Ecto neural progenitor cell (in vitro differentiated cells): ENCODE data around the gene IMMT.

Experiments
- DNase-seq: peaks from one replicate; pipeline ENCODE4 v3.0.0-alpha.2; 2018; ENCODE audit warnings: low spot score

IMMT gene

DNA sequence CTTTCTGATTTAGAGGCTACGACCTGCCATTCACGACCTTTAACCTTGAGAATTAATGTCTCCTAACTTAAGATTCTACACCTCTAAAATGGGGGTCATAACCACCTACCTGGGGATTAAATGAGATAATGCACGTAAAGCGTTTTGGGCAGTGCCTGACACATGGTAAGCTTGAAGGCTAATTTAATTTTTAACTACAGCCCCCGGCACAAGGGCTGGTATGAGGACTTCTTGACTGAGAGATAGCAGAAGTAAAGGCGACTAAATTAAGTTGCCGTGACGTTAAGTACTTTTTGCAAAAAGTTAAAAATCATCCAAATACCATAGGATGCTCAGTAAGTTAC lies 4.5 kb upstream of the IMMT start:
- no peak for DNase-seq

DNA sequence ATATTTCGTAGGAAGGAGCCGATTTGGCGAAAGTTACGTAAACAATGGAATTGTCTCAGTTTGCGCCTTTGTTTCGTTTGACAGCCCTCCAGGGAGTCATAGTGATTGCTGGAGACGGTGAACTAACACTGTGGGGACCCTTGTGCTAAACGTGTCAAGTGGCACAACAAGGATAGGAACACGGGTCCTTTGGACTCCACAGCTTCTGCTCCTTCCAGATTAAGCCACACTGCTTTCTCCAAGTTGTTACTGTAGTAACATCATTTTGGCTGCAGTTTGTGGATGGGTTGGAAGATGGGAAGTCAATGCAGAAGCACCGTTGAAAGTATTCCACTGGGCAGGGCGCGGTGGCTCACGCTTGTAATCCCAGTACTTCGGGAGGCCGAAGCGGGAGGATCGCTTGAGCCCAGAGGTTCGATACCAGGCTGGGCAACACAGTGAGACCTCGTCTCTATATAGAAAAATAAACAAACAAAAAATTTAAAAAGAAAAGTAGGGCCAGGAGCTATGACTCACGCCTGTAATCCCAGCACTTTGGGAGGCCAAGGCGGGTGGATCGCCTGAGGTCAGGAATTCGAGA lies 636 bp upstream of the IMMT start:
- no peak for DNase-seq

- no peak for DNase-seq
Observed at GRCh38 chr2:86194751-86195054, 559 bp downstream of the IMMT start.

DNA sequence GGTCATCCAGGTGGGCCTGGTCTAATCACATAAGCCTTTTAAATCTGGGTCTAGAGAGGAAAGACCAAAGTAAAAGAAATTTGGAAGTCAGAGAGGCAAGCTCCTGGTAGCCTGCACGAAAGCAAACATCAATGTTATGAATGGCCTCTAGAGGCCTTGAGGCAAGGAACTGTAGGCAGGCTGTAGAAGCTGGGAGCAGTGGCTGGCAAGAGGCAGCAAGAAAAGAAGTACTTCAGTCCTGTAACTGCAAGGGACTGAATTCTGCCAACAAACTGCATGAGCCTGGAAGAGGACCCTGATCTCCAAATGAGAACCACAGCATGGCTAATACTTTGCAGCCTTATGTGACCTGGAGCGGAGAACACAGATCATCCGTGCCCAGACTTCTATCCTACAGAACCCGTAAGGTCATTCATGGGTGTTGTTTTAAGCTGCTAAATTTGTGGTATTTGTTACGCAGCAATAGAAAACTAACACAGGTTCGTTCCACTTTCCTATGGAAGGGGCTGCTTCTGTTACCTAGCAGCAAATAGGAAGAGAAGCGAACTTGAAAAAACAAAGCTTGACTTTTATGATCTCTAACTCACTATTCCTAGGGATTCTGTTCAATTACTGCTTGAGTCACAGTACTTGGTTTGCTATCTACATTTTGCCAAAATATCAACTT lies 1.2 kb downstream of the IMMT start:
- no peak for DNase-seq

GRCh38 chr2:86189782-86190416 lies 5.4 kb downstream of the IMMT start:
- no peak for DNase-seq

DNA sequence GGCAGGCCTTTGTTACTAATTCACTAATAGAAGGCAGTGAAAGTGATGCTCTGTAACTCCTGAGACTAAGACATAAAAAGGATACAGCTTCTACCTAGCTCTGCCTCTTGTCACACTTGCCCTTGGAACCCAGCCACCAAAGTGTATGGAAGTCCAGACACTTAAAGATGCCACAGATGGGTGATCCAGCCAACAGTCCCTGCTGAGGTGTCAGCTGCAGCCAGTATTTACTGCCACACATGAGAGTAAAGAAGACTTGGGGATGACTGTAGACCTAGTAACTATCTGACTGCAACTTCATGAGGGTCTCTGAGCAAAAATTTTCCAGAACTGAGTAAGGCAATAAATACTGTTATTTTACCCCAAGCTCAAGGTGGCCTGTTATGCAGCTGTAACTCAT lies 8.8 kb downstream of the IMMT start:
- no peak for DNase-seq

DNA sequence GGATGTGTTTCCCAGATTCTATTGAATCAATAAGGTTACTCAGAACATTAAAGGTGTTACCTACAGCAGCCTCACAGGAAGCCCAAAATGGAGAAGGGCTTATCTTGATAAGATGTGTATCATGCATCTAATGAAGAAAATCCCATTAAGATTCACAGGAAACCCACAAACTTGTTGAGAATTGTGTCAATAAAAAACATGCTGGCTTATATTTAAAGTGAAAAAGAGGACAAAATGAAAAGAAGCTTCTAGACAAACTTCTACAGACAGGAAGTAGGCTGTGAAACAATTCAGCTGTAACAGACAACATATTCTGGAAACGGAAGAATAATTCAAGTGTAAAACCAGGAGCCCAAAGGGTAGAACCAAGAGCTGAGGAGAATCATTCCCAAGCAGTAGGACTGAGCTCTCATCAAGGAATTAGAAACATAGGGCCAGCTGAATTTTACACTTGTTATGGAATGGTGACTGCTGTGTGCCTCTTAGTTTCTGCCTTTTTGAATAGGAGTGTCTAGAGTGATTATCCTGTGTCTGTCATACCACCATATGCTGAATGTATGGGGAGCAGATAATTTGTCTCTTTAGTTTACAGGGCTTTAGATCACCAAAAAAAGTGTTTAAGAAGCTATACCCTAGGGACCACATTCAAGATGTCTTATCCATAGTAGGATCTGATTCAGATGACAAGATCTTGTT lies 9.6 kb downstream of the IMMT start:
- DNase-seq = no peak

- no peak for DNase-seq
Observed at GRCh38 chr2:86176597-86176996, 18.7 kb downstream of the IMMT start.

DNA sequence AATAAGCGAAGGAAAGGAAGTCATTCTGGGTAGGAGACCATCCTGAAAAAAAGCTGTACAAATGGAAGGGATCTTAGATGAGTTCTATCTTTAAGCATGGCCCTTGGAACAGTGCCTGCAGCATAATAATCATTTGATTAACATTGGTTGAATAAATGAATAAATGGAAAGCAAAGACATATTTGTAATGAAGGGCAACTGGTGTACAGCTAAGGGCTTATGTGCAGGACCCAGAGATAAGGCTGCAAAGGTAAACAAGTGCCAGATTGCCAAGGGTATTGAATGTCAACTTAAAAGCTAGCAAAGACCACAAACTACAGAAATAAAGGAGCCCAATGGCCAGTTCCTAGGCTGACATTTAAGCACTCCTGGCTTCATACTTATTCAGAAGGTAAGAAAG lies 19.4 kb downstream of the IMMT start:
- DNase-seq = no peak

- DNase-seq = no peak
Observed at GRCh38 chr2:86174445-86174844, 20.8 kb downstream of the IMMT start.

GRCh38 chr2:86172610-86173009 lies 22.7 kb downstream of the IMMT start:
- no peak for DNase-seq

DNA sequence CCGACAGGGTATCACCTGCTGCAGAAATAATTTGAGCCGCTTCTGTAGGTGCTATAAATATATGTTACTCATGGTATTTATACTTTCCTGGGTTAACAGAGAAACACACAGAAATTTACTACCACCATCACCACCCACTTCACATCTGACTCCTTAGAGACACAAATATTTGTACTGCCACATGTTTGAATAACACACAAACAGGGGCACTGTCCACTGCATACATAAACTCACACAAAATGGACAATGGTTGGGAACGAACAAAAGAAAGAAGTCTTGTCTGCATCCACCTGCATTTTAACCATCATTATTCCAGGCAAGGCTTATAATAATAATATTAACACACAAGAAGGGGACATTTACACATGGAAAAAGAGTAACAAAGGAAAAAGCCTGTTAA lies 24.0 kb downstream of the IMMT start:
- DNase-seq = no peak

GRCh38 chr2:86170449-86170848 lies 24.8 kb downstream of the IMMT start:
- no peak for DNase-seq

DNA sequence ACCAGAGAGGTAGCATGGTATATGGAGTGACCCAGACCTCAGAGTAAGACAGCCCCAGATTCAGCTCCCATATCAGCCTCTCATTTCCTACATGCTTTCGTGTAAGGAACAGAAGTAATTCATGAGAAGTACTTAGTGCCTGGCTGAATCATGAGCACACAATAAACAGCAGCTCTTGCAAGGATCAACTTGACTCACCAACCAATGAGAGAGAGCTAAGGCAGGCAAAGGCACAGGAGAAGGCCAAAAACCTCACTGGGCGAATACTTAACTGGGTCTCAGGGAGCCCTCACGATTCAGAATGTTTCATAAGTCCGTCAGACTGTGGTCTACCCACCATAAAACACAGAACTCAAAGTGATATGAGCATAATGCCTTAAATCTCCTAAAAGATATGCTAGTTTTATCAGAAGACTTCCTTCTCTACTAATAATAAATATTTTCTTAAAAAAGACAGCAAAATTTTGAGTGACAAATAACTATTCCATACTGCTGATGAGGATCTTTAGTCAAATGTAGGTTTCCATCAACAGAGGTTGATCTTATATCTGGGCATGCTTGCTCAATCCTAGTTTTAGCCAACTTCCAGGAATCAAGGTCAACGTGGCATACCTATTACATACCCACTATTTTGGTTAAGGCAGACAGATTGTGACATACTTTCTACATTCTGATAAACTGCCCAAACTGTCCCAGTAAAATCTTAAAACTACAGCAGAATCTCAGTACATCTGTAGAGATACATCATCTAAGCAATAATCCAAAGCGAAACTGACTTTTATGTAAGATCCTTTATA lies 34.9 kb downstream of the IMMT start:
- DNase-seq = no peak

DNA sequence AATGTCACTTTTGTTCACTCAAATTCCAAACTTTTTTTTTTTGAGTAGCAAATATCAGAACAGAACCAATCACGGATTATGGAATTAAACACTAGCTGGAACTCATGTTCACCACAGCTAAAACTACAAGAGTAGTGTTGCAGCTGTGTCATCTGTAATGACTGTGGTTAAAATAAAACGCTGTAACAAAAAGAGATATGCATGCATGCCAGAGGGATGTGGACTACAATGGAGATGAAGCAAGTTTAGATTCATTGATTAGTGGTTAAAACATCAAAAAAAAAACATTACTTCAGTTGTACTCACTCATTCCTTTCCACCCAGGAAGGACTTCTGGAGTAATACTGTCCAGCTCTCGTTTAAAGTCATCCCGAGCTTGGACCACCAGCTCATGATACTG lies 37.0 kb downstream of the IMMT start:
- no peak for DNase-seq

DNA sequence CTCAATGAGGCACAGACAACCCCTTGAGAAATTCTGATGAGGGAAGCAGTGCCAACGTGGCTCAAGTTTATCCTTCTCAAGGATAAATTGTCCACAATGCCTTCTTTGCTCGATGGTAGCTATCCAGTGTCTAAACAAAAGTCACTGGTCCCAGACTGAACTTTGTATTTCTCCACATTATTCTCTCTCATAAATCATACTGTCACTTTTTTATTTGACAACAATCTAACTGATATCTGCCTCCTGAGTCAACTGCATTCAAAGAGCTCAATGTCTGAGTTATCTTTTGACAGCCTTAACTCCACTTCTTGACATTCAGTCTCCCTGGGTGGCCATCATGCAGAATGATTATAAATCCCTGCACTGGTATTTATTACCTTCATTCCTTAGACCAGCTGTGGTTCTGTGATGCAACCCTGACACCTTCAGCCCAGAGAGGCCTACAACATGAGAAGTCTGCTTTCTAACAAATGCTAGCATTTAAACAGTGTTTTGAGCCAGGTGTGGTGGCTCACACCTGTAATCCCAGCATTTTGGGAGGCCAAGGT lies 38.2 kb downstream of the IMMT start:
- DNase-seq = no peak

GRCh38 chr2:86150502-86150901 lies 44.8 kb downstream of the IMMT start:
- no peak for DNase-seq

- no peak for DNase-seq
Observed at GRCh38 chr2:86147793-86148192, 47.5 kb downstream of the IMMT start.

DNA sequence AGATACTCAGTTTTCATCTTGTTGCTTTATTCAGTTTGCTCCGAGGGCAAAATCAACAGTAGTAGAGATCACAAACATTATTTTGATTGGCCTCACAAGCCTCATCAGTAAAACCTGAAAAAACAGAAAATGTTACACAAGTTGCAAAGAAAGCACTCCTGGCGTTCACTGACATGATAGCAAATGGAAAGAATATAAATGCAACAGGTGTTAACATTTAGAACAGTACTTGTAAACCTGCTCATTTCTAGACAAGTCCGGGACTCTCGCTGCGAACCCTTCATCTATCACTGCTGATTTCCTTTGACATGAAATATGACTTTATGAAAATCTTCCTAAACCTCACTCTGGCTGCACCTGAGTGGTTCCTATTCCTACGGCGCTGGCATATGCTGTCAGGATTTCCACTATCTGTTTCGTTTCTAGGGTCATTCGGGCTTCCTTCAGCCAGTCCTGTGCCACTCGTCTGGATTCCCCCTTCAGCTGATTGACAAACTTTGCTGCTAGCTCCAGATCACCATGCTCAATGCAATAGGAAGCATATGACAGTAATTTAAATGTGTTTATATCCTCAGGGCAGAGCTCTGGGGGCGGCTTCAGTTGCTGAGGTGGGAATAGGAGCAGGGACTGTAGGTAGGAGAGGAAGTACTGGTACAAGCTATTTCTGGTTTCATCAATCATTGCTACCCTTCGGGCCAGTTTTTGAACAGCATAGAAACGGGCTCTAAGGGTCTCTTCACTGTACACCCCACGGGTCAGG lies 51.2 kb downstream of the IMMT start:
- DNase-seq = no peak

DNA sequence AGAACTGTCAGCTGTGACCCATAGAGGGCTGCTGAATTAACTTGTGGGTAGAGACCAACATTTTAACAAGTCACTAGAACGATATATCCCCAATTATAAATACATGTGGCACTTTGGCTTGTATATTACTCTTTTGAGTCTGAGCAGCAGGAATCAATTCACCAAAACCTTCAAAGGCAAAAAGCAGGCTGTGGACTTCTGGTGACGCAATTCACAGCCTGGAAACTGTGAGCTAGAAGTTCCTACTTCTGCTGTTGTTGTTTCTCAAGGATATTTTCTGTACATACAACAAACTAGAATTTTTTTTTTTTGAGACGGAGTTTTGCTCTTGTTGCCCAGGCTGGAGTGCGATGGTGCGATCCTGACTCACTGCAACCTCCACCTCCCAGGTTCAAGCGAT lies 52.0 kb downstream of the IMMT start:
- no peak for DNase-seq

- no peak for DNase-seq
Observed at GRCh38 chr2:86142436-86143257, 52.6 kb downstream of the IMMT start.
